Sigmoid colon (tissue), 4 donors: ENCODE measurements around the gene PLBD2.

Source experiments
- CTCF ChIP-seq, 4 experiments: fragments of 450-650 bp in 3 of 4; fragments of 200-600 bp in 1 of 4; IDR thresholded peaks; one replicate each; pipeline ENCODE4 v1.5.1; 2016 to 2019; ENCODE audit warnings: antibody characterized with exemption in 4 of 4, mild to moderate bottlenecking in 3 of 4, moderate library complexity in 2 of 4
- EP300 ChIP-seq, 4 donors: sonication (generic); formaldehyde crosslinking; IDR thresholded peaks; one replicate each; pipeline ENCODE4 v1.6.1; 2017; ENCODE audit warnings: antibody characterized with exemption in 4 of 4
- POLR2A ChIP-seq, 2 donors: fragments of 450-650 bp; IDR thresholded peaks; one replicate each; pipeline ENCODE4 v1.6.1; 2016; ENCODE audit warnings: antibody characterized with exemption in 2 of 2, mild to moderate bottlenecking in 2 of 2, moderate library complexity in 2 of 2
- POLR2AphosphoS5 ChIP-seq, 4 donors: sonication (generic); formaldehyde crosslinking; IDR thresholded peaks; one replicate each; pipeline ENCODE4 v1.6.1; 2017; ENCODE audit warnings: antibody characterized with exemption in 4 of 4

- TF ChIP-seq POLR2A (IDR thresholded peaks at IDR 0.05), result no peak
- TF ChIP-seq CTCF (IDR thresholded peaks at IDR 0.05), result no peak
- TF ChIP-seq EP300 (IDR thresholded peaks at IDR 0.05), result no peak
- TF ChIP-seq POLR2AphosphoS5 (IDR thresholded peaks at IDR 0.05), result no peak
Measured at GRCh38 chr12:113347107-113347506, 11.3 kb upstream of the PLBD2 start.
